Measurements from ENCODE around the gene C12orf43. TPM values are rescaled to one million over a fixed set of nuclear protein-coding genes. Genes with fewer than 3 reads are reported as not detected.
"Not testable (repeated sequence)": the region's sequence is repeated elsewhere in the genome, so short reads cannot be mapped to it uniquely, and the experiment has no call there.

C12orf43 gene
- total RNA-seq, 3 donors from 2014 or later = 9.4 to 13.0 (median 9.8) TPM

DNA sequence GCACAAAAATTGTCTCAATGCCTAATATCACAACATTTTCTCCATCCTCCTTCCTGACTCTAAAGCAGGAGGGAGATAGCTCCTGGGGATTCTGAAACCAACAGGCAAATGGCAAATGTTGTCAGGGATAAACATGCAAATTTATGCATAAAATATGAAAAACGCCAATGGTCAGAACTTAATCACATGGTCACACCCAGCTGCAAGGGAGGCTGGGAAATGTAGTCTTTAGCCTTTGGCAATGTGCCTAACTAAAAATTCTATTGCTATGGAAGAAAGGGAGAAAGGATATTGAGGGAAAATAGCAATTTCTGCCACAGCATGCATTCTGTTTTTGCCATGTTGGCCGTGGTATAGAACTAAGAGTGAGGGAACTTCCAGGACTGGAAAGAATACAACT lies 34.4 kb upstream of the C12orf43 start:
- no peak for TF ChIP-seq POLR2AphosphoS5 (IDR thresholded peaks at IDR 0.05)
- TF ChIP-seq POLR2A (IDR thresholded peaks at IDR 0.05) = no peak
- TF ChIP-seq, protein P1, sequence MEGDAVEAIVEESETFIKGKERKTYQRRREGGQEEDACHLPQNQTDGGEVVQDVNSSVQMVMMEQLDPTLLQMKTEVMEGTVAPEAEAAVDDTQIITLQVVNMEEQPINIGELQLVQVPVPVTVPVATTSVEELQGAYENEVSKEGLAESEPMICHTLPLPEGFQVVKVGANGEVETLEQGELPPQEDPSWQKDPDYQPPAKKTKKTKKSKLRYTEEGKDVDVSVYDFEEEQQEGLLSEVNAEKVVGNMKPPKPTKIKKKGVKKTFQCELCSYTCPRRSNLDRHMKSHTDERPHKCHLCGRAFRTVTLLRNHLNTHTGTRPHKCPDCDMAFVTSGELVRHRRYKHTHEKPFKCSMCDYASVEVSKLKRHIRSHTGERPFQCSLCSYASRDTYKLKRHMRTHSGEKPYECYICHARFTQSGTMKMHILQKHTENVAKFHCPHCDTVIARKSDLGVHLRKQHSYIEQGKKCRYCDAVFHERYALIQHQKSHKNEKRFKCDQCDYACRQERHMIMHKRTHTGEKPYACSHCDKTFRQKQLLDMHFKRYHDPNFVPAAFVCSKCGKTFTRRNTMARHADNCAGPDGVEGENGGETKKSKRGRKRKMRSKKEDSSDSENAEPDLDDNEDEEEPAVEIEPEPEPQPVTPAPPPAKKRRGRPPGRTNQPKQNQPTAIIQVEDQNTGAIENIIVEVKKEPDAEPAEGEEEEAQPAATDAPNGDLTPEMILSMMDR (IDR thresholded peaks at IDR 0.05) = no peak
- Histone ChIP-seq H3K36me3 (no peaks in the 10 kb centered on the region), H3K4me1 (no peaks in the 10 kb centered on the region), H3K27ac (no peak overlapping the region), H3K4me3 (no peak overlapping the region), H3K27me3 (no peaks in the 10 kb centered on the region), H3K9me3 (no peaks in the 10 kb centered on the region)
- intact Hi-C loops (cut with DNase I; ENCODE audit: low total_unique reads) = no loop called here
- DNase-seq (ENCODE audit: low spot score in 2 of 2) = no peak

DNA sequence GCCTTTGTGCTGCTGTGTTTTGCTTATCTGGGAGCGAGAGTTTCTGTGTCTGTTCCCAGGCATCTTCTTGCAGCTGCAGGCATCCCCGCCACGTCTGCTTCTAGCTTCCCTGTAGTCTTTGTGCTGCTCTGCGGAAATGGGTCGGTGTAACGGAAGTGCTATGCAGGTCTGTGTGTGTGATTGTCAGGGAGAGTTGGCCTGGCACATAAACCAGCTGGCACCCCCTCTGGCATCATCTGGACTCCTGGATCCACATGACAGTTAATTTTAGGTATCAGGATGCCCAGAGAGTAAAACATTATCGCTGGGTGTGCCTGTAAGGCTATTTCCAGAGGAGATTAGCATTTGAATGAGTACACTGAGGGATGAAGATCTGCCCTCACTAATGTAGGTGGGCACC lies 32.2 kb upstream of the C12orf43 start:
- H3K4me1 ChIP-seq = no peaks in the 10 kb centered on the region
- no peaks in the 10 kb centered on the region for H3K9me3 ChIP-seq
- no peaks in the 10 kb centered on the region for H3K36me3 ChIP-seq
- no peak for DNase-seq (ENCODE audit: low spot score in 2 of 2)
- H3K4me3 ChIP-seq = no peak overlapping the region
- TF ChIP-seq, protein P1 (IDR thresholded peaks at IDR 0.05) = no peak
- no peak for TF ChIP-seq POLR2A (IDR thresholded peaks at IDR 0.05)
- no peak for TF ChIP-seq POLR2AphosphoS5 (IDR thresholded peaks at IDR 0.05)
- no peak overlapping the region for H3K27ac ChIP-seq
- H3K27me3 ChIP-seq = no peaks in the 10 kb centered on the region
- intact Hi-C loops (cut with DNase I; ENCODE audit: low total_unique reads) = no loop called here

DNA sequence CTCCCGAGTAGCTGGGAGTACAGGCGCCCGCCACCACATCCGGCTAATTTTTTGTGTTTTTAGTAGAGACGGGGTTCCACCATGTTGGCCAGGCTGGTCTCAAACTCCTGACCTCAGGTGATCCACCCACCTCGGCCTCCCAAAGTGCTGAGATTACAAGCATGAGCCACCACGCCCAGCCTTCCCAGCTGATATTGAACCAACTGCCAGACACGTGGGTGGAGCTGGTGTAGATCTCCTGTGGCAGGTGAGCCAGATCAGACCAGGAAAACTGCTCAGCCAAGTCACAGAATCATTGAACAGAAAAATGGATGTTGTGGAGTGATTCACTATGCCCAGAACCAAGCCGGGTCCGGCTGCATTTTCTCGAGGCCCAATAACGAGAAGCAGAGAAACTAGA lies 31.1 kb upstream of the C12orf43 start:
- H3K27me3 ChIP-seq; H3K9me3 ChIP-seq; H3K4me1 ChIP-seq; H3K36me3 ChIP-seq; H3K4me3 ChIP-seq; intact Hi-C loops (cut with DNase I; ENCODE audit: low total_unique reads); DNase-seq (ENCODE audit: low spot score in 2 of 2); H3K27ac ChIP-seq: not testable (repeated sequence)

DNA sequence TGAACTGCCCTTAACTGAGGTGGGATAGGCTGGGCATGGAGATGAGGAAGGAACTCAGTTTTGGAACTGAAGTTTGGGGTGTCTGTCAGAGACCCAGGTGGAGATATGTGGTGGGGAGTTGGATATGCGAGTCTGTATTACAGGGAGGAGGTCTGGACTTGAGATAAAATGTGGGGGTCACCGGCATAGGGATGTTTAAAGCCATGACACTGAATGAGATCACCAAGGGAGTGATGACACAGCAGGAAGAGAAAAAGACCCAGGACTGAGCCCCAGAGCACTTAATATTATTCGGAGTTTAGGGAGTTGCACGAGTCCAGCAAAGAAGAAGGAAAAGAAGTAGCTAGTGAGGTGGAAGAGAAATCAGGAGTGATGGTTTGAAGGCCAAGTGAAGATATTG lies 26.8 kb upstream of the C12orf43 start:
- no peaks in the 10 kb centered on the region for H3K4me1 ChIP-seq
- H3K27ac ChIP-seq = no peak overlapping the region
- no peak overlapping the region for H3K4me3 ChIP-seq
- H3K9me3 ChIP-seq = no peaks in the 10 kb centered on the region
- no peak for TF ChIP-seq POLR2A (IDR thresholded peaks at IDR 0.05)
- TF ChIP-seq, protein P1 (IDR thresholded peaks at IDR 0.05) = no peak
- TF ChIP-seq POLR2AphosphoS5 (IDR thresholded peaks at IDR 0.05) = no peak
- intact Hi-C loops (cut with DNase I; ENCODE audit: low total_unique reads) = no loop called here
- DNase-seq (ENCODE audit: low spot score in 2 of 2) = no peak
- no peaks in the 10 kb centered on the region for H3K36me3 ChIP-seq
- H3K27me3 ChIP-seq = no peaks in the 10 kb centered on the region

DNA sequence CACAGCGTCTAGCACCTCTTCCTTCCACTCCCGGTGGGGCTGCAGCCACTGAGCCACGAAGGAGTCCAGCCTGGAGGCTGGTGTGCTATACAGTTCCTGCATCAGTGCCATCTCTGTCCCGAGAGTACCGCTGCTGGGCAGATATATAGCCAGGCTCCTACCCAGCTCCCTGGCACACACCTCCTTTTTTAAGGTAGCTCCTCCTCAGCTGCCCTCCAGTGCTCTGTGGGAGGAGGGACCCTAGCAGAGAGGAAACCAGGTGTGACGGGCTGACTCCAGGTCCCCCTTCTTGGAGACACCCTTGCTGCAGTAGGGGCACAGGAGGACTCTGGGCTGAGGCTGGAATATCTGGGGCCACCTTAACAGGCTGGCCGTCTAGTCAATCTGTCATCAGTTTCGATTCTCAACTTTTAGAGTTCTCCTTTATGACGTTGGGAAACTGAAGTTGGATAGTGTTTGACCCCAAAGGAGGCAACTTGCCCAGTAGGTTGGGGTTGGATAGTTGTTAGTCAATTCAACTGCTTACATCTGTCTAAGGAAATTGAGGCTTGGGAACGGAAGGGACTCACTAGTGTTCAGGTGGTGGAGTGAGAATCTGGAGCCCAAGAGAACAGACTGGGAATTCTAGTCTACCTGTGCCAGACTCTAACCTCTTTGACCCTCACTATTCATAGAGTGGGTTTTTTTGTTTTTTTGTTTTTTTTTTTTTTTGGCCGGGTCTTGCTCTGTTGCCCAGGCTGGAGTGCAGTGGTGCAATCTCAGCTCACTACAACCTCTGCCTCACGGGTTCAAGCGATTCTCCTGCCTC lies 22.8 kb upstream of the C12orf43 start, which contains the start of gene OASL:
Gene OASL, minus strand, starts transcription at position 386 of the 808 bp plus-strand sequence. Its CDS starts 275 bp downstream, at position 111.
- Histone ChIP-seq H3K4me1 (no peaks in the 10 kb centered on the region), H3K27ac (peak within 1 kb of the TSS in 1 of 2 donors; percentile 69), H3K9me3 (no peaks in the 10 kb centered on the region), H3K4me3 (peak within 1 kb of the TSS; percentile 44 to 67 (median 46)), H3K36me3 (no peaks in the 10 kb centered on the region), H3K27me3 (no peaks in the 10 kb centered on the region)
- TF ChIP-seq POLR2A (IDR thresholded peaks at IDR 0.05) (no peak), POLR2AphosphoS5 (IDR thresholded peaks at IDR 0.05) (peak in 1 of 3 donors; percentile 13)
- TF ChIP-seq, protein P1 (IDR thresholded peaks at IDR 0.05) = no peak
- intact Hi-C loops (cut with DNase I; ENCODE audit: low total_unique reads) = no loop called here
- no peak for DNase-seq (ENCODE audit: low spot score in 2 of 2)

Data from breast epithelium (tissue), 4 donors.